Colonic mucosa (tissue), 4 donors: ENCODE measurements around the gene CCDC92B. TPM values are rescaled to one million over a fixed set of nuclear protein-coding genes. Genes with fewer than 3 reads are reported as not detected.
A peak's percentile ranks its signal among the peaks of the same experiment; 100 is the strongest.

Experiments
- DNase-seq: peaks from one replicate; pipeline ENCODE4 v3.0.0-alpha.2; 2020
- H3K27ac ChIP-seq: fragments of 200-600 bp; one replicate; pipeline ENCODE4 v1.8.0; 2021
- H3K27me3 ChIP-seq: fragments of 200-600 bp; one replicate; pipeline ENCODE4 v1.8.0; 2021
- H3K36me3 ChIP-seq: fragments of 200-600 bp; one replicate; pipeline ENCODE4 v1.8.0; 2021
- H3K4me1 ChIP-seq: fragments of 200-600 bp; one replicate; pipeline ENCODE4 v1.8.0; 2021; ENCODE audit warnings: mild to moderate bottlenecking
- H3K4me3 ChIP-seq: fragments of 200-600 bp; one replicate; pipeline ENCODE4 v1.8.0; 2021
- H3K9ac ChIP-seq, 2 donors: one replicate each; pipeline ENCODE4 v1.7.0; 2013; ENCODE audit warnings: control low read depth in 2 of 2, low read depth in 2 of 2, low read length in 2 of 2
- H3K9me3 ChIP-seq: fragments of 200-600 bp; one replicate; pipeline ENCODE4 v1.8.0; 2021
- intact Hi-C: fragments of 100-400 bp; cut with DNase I; formaldehyde crosslinking; loops from one replicate; pipeline ENCODE4 v1.14.1; 2022
- total RNA-seq, 2 donors: library from RNA; stranded (reverse); fragmentation: NEBNext Ultra II Directional in 1 of 2; extraction: Animal tissue kit (Norgen Biotek cat#: 25700) in 1 of 2; gene quantifications; one replicate each; pipeline ENCODE4 v1.2.1, GENCODE V29; 2021
- TF ChIP-seq, protein P1 (sequence below): fragments of 200-600 bp; IDR thresholded peaks from one replicate; pipeline ENCODE4 v1.8.0; 2022; ENCODE audit warnings: antibody characterized with exemption, mild to moderate bottlenecking
- donor health status: healthy.
- donor health status: DM: no; HTN: no; CAD: no.
- donor health status: DM: no; HTN: no; CAD: no.

CCDC92B gene
- total RNA-seq, 2 donors from 2014 or later: 0.72 to 1.8 TPM

- Histone ChIP-seq H3K36me3 (no peaks in the 10 kb centered on the region), H3K27ac (no peak overlapping the region), H3K4me3 (no peak overlapping the region), H3K27me3 (peaks cover 6% of the 10 kb centered on the region), H3K9me3 (no peaks in the 10 kb centered on the region), H3K4me1 (no peaks in the 10 kb centered on the region), H3K9ac (no peak overlapping the region)
- TF ChIP-seq, protein P1, sequence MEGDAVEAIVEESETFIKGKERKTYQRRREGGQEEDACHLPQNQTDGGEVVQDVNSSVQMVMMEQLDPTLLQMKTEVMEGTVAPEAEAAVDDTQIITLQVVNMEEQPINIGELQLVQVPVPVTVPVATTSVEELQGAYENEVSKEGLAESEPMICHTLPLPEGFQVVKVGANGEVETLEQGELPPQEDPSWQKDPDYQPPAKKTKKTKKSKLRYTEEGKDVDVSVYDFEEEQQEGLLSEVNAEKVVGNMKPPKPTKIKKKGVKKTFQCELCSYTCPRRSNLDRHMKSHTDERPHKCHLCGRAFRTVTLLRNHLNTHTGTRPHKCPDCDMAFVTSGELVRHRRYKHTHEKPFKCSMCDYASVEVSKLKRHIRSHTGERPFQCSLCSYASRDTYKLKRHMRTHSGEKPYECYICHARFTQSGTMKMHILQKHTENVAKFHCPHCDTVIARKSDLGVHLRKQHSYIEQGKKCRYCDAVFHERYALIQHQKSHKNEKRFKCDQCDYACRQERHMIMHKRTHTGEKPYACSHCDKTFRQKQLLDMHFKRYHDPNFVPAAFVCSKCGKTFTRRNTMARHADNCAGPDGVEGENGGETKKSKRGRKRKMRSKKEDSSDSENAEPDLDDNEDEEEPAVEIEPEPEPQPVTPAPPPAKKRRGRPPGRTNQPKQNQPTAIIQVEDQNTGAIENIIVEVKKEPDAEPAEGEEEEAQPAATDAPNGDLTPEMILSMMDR: no peak
- no peak for DNase-seq
- intact Hi-C loops: no loop called here
These were observed 31.5 kb upstream of the CCDC92B start for GRCh38 chr17:2780931-2781454.

GRCh38 chr17:2780256-2780655, 30.8 kb upstream of the CCDC92B start:
- Histone ChIP-seq H3K36me3 (no peaks in the 10 kb centered on the region), H3K9ac (no peak overlapping the region), H3K27me3 (peaks cover 8% of the 10 kb centered on the region), H3K9me3 (no peaks in the 10 kb centered on the region), H3K4me3 (no peak overlapping the region), H3K27ac (no peak overlapping the region), H3K4me1 (no peaks in the 10 kb centered on the region)
- peak; percentile 60 for DNase-seq
- intact Hi-C loops: no loop called here
- TF ChIP-seq, protein P1: no peak

- no peak overlapping the region for H3K9ac ChIP-seq
- TF ChIP-seq, protein P1: no peak
- intact Hi-C loops: no loop called here
- DNase-seq: no peak
- no peaks in the 10 kb centered on the region for H3K9me3 ChIP-seq
- H3K36me3 ChIP-seq: no peaks in the 10 kb centered on the region
- no peak overlapping the region for H3K4me3 ChIP-seq
- H3K4me1 ChIP-seq: no peaks in the 10 kb centered on the region
- H3K27ac ChIP-seq: no peak overlapping the region
- peaks cover 10% of the 10 kb centered on the region for H3K27me3 ChIP-seq
These were observed 30.1 kb upstream of the CCDC92B start for GRCh38 chr17:2779545-2779944.

- intact Hi-C loops: no loop called here
- TF ChIP-seq, protein P1: no peak
- Histone ChIP-seq H3K36me3 (no peaks in the 10 kb centered on the region), H3K4me3 (no peak overlapping the region), H3K27me3 (peaks cover 10% of the 10 kb centered on the region), H3K9ac (no peak overlapping the region), H3K9me3 (no peaks in the 10 kb centered on the region), H3K27ac (no peak overlapping the region), H3K4me1 (no peaks in the 10 kb centered on the region)
- no peak for DNase-seq
These were observed 29.0 kb upstream of the CCDC92B start for GRCh38 chr17:2778489-2778888.

DNA sequence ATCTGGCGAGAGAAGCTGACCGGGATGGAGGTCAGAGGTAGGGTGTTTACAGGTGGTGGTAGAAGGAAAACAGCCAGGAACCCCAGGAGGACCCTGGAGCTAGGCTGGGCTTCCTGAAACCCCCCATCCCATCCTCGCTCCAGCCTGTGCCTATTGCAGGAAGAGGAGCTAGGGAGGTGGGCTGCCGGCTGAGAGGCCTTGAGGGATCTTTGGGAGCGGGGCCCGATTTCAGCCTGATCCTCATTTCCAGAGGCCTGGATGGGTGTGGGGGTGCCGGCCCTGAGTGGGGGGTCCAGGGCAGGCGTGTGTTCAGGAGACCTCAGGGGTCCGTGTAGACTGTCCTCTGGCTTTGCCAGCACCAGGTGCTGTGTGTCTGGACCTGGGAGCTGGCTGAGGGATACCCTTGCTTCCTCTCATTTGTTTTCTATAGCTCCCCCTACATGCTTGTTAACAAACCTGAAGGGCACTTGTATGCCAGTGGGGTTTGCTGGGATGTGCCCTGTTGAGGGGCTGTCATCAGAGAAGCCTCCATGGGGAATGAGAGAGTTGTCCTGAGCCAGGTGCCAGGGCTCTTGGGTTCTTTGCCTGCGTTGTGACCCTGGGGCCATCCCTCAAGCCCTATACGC, 27.9 kb upstream of the CCDC92B start:
- intact Hi-C loops: no loop called here
- H3K9ac ChIP-seq: peak overlapping the region in 1 of 2 donors; percentile 12
- TF ChIP-seq, protein P1: no peak
- DNase-seq: no peak
- no peaks in the 10 kb centered on the region for H3K9me3 ChIP-seq
- H3K4me3 ChIP-seq: peak overlapping the region; percentile 28
- H3K27ac ChIP-seq: no peak overlapping the region
- H3K27me3 ChIP-seq: peaks cover 10% of the 10 kb centered on the region
- H3K36me3 ChIP-seq: no peaks in the 10 kb centered on the region
- no peaks in the 10 kb centered on the region for H3K4me1 ChIP-seq
